Astrocyte (in vitro differentiated cells and primary cell): ENCODE data around the gene MAMLD1. TPM values are rescaled to one million over a fixed set of nuclear protein-coding genes. Genes with fewer than 3 reads are reported as not detected.
A peak's percentile ranks its signal among the peaks of the same experiment; 100 is the strongest.

Experiments used
- DNase-seq: peaks from one replicate; pipeline ENCODE4 v3.0.0-alpha.2; 2010; ENCODE audit warnings: low read depth
- FAIRE-seq: peaks from 2 replicates; lab custom pipeline; 2011; peaks lifted over from hg19 to GRCh38; lab: Jason Lieb, UNC
- H2AFZ ChIP-seq: 2 replicates; pipeline ENCODE4 v1.6.0; 2012; ENCODE audit warnings: low read depth, low read length, inconsistent platforms
- H3K27ac ChIP-seq: 2 replicates; pipeline ENCODE4 v1.5.1; 2011; ENCODE audit warnings: low read depth, low read length, inconsistent platforms
- H3K27me3 ChIP-seq: 2 replicates; pipeline ENCODE4 v1.6.0; 2011; ENCODE audit warnings: low read length, inconsistent platforms; ENCODE audit not compliant: insufficient read depth
- H3K36me3 ChIP-seq: 2 replicates; pipeline ENCODE4 v1.5.1; 2011; ENCODE audit warnings: low read length, inconsistent platforms; ENCODE audit not compliant: insufficient read depth
- H3K4me1 ChIP-seq: 2 replicates; pipeline ENCODE4 v1.5.1; 2011; ENCODE audit warnings: low read length, inconsistent platforms; ENCODE audit not compliant: insufficient read depth
- H3K4me2 ChIP-seq: 2 replicates; pipeline ENCODE4 v1.6.0; 2012; ENCODE audit warnings: low read length, inconsistent platforms
- H3K4me3 ChIP-seq: 2 replicates; pipeline ENCODE4 v1.5.1; 2011; ENCODE audit warnings: low read depth, mild to moderate bottlenecking, low read length, inconsistent platforms; ENCODE audit not compliant: insufficient read depth
- H3K79me2 ChIP-seq: 2 replicates; pipeline ENCODE4 v1.6.0; 2012; ENCODE audit warnings: mild to moderate bottlenecking, low read length, inconsistent platforms; ENCODE audit not compliant: insufficient read depth
- H3K9ac ChIP-seq: 2 replicates; pipeline ENCODE4 v1.6.0; 2012; ENCODE audit warnings: mild to moderate bottlenecking, low read length, inconsistent platforms
- H3K9me3 ChIP-seq: 2 replicates; pipeline ENCODE4 v1.5.1; 2012; ENCODE audit warnings: low read depth, mild to moderate bottlenecking, low read length, inconsistent platforms; ENCODE audit not compliant: insufficient read depth
- H4K20me1 ChIP-seq: 2 replicates; pipeline ENCODE4 v1.6.0; 2012; ENCODE audit warnings: low read length, inconsistent platforms; ENCODE audit not compliant: insufficient read depth
- H3K27ac Mint-ChIP-seq: one replicate; pipeline ENCODE4 v1.8.0; 2021; ENCODE audit warnings: mild to moderate bottlenecking, mixed read lengths; ENCODE audit not compliant: unreplicated experiment
- H3K27me3 Mint-ChIP-seq: one replicate; pipeline ENCODE4 v1.8.0; 2021; ENCODE audit warnings: low read depth, mixed read lengths; ENCODE audit not compliant: unreplicated experiment
- H3K36me3 Mint-ChIP-seq: one replicate; pipeline ENCODE4 v1.8.0; 2021; ENCODE audit warnings: low read depth, mixed read lengths; ENCODE audit not compliant: unreplicated experiment
- H3K4me1 Mint-ChIP-seq: one replicate; pipeline ENCODE4 v1.8.0; 2021; ENCODE audit warnings: low read depth, mixed read lengths; ENCODE audit not compliant: unreplicated experiment
- H3K4me3 Mint-ChIP-seq: one replicate; pipeline ENCODE4 v1.8.0; 2021; ENCODE audit warnings: mild to moderate bottlenecking, moderate library complexity, mixed read lengths; ENCODE audit not compliant: unreplicated experiment
- H3K9me3 Mint-ChIP-seq: one replicate; pipeline ENCODE4 v1.8.0; 2021; ENCODE audit warnings: mild to moderate bottlenecking, mixed read lengths; ENCODE audit not compliant: unreplicated experiment
- CTCF ChIP-seq: IDR thresholded peaks from 2 replicates; pipeline ENCODE4 v1.5.1; 2011; ENCODE audit warnings: low read depth, mild to moderate bottlenecking, inconsistent platforms, low read length, moderate library complexity; ENCODE audit not compliant: insufficient read depth
- EZH2 ChIP-seq: IDR thresholded peaks from 2 replicates; pipeline ENCODE4 v1.6.1; 2012; ENCODE audit warnings: mild to moderate bottlenecking, low read length, inconsistent platforms; ENCODE audit not compliant: insufficient read depth
- total RNA-seq: library from RNA; stranded (reverse); gene quantifications from 2 replicates; pipeline ENCODE4 v1.2.1, GENCODE V29; 2021

MAMLD1 gene
- total RNA-seq, 1 donor from 2014 or later = 6.6 TPM

DNA sequence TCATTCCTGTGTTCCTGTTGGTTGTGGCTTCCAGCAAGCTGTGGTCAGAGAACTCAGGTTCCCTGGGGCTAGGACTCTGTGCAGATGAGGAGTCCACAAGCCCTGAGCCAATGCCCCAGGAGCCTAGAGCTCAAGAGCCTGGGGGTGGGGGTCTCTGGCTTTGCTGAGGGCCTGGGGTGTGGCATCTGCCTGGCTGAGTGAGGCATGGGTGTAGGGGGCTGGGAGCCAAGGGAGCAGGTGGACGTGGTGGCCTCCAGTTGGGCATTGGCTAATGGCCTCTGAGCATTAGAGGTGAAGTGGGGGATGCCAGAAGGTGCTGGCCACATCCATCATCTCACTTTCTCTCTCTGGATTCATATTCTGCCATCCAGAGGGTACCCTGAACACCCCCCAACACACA is 5.3 kb upstream of the MAMLD1 start:
- no peak overlapping the region for H3K27ac Mint-ChIP-seq
- FAIRE-seq (no peak), DNase-seq (no peak)
- Histone ChIP-seq H3K4me2 (no peak overlapping the region), H3K4me1 (peaks cover 10% of the 10 kb centered on the region), H3K27me3 (no peaks in the 10 kb centered on the region), H2AFZ (no peak overlapping the region), H4K20me1 (no peaks in the 10 kb centered on the region), H3K9ac (no peak overlapping the region), H3K36me3 (no peaks in the 10 kb centered on the region), H3K27ac (no peak overlapping the region), H3K79me2 (peaks cover 4% of the 10 kb centered on the region), H3K9me3 (no peaks in the 10 kb centered on the region), H3K4me3 (no peak overlapping the region)
- no peaks in the 10 kb centered on the region for H3K4me1 Mint-ChIP-seq
- H3K9me3 Mint-ChIP-seq = peaks cover 3% of the 10 kb centered on the region
- peaks cover 34% of the 10 kb centered on the region for H3K27me3 Mint-ChIP-seq
- H3K4me3 Mint-ChIP-seq = no peak overlapping the region
- no peak for TF ChIP-seq EZH2
- TF ChIP-seq CTCF = no peak
- no peaks in the 10 kb centered on the region for H3K36me3 Mint-ChIP-seq

- Histone ChIP-seq H3K27ac (no peak overlapping the region), H3K9ac (no peak overlapping the region), H3K9me3 (no peaks in the 10 kb centered on the region), H3K4me1 (peaks cover 10% of the 10 kb centered on the region), H3K79me2 (peaks cover 8% of the 10 kb centered on the region), H3K4me3 (no peak overlapping the region), H3K36me3 (no peaks in the 10 kb centered on the region), H3K27me3 (no peaks in the 10 kb centered on the region), H2AFZ (no peak overlapping the region), H3K4me2 (no peak overlapping the region), H4K20me1 (no peaks in the 10 kb centered on the region)
- no peak overlapping the region for H3K27ac Mint-ChIP-seq
- no peak for TF ChIP-seq CTCF
- no peak for TF ChIP-seq EZH2
- H3K27me3 Mint-ChIP-seq = peaks cover 33% of the 10 kb centered on the region
- no peak overlapping the region for H3K4me3 Mint-ChIP-seq
- no peak for DNase-seq
- peaks cover 3% of the 10 kb centered on the region for H3K9me3 Mint-ChIP-seq
- no peak for FAIRE-seq
- H3K4me1 Mint-ChIP-seq = no peaks in the 10 kb centered on the region
- no peaks in the 10 kb centered on the region for H3K36me3 Mint-ChIP-seq
Observed at GRCh38 chrX:150358651-150359050, 4.5 kb upstream of the MAMLD1 start.

DNA sequence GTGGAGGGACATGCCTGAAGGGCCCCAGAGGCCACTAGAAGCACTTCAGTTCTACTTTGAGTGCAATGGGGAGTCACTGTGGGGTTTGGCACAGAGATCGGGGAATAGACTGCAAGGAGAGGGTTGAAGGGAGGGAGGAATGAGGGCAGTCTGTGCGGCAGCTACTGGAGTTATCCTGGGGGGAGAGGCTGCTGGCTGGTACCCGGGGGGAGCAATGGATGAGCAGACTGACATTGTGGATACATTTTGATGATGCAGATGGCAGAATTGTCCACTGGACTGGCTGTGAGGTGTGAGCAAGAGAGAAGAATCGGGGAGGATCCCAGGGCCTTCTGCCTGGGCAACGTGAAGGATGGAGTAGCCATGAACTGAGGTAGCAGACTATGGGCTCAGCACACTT is 2.8 kb upstream of the MAMLD1 start:
- no peak overlapping the region for H3K27ac ChIP-seq
- Mint-ChIP-seq H3K9me3 (peaks cover 3% of the 10 kb centered on the region), H3K4me3 (no peak overlapping the region), H3K4me1 (no peaks in the 10 kb centered on the region), H3K27me3 (peaks cover 26% of the 10 kb centered on the region), H3K27ac (no peak overlapping the region), H3K36me3 (no peaks in the 10 kb centered on the region)
- H3K9ac ChIP-seq = no peak overlapping the region
- no peaks in the 10 kb centered on the region for H3K27me3 ChIP-seq
- H3K4me1 ChIP-seq = peaks cover 10% of the 10 kb centered on the region
- TF ChIP-seq CTCF (no peak), EZH2 (no peak)
- no peaks in the 10 kb centered on the region for H3K9me3 ChIP-seq
- no peak for DNase-seq
- no peaks in the 10 kb centered on the region for H3K36me3 ChIP-seq
- peak; percentile 72 for FAIRE-seq
- H2AFZ ChIP-seq = no peak overlapping the region
- H3K4me3 ChIP-seq = no peak overlapping the region
- no peak overlapping the region for H3K4me2 ChIP-seq
- H3K79me2 ChIP-seq = peaks cover 17% of the 10 kb centered on the region
- H4K20me1 ChIP-seq = no peaks in the 10 kb centered on the region
